HEK293 (cell line): ENCODE results near the gene FUT8.

Experiments used
- CTCF ChIA-PET: fragments of 350-600 bp; formaldehyde crosslinking; extraction: SDS; loops from one replicate; lab custom pipeline; 2021; ENCODE audit warnings: antibody characterized with exemption; lab: Yijun Ruan, JAX
- POLR2A ChIA-PET: fragments of 300-600 bp; formaldehyde crosslinking; extraction: SDS; loops from one replicate; lab custom pipeline; 2020; ENCODE audit warnings: antibody characterized with exemption, inconsistent platforms; lab: Yijun Ruan, JAX
- H3K27ac ChIP-seq: fragments of 200-500 bp; sonication (Bioruptor generic); 2 replicates; pipeline ENCODE4 v1.5.1; 2014; ENCODE audit warnings: low read depth, low read length, control low read depth, inconsistent platforms; ENCODE audit errors: extremely low read depth
- H3K36me3 ChIP-seq, 2 experiments: fragments of 200-500 bp in 1 of 2; sonication (Bioruptor generic) in 1 of 2; 1 replicate in 1 of 2; 2 replicates in 1 of 2; pipeline ENCODE4 v1.5.1; 2014 to 2017; ENCODE audit warnings: inconsistent platforms in 2 of 2, low read length in 2 of 2; ENCODE audit not compliant: control insufficient read depth in 2 of 2, insufficient read depth in 1 of 2
- H3K4me1 ChIP-seq: fragments of 200-500 bp; sonication (Bioruptor generic); 2 replicates; pipeline ENCODE4 v1.5.1; 2014; ENCODE audit warnings: mild to moderate bottlenecking, low read length, inconsistent platforms; ENCODE audit not compliant: control insufficient read depth, insufficient read depth
- H3K4me3 ChIP-seq: 2 replicates; pipeline ENCODE4 v1.5.1; 2011; ENCODE audit warnings: low read depth, mild to moderate bottlenecking, control low read depth, low read length, moderate library complexity
- H3K9me3 ChIP-seq: fragments of 200-500 bp; sonication (Bioruptor generic); 2 replicates; pipeline ENCODE4 v1.5.1; 2014; ENCODE audit warnings: low read depth, low read length, inconsistent platforms; ENCODE audit not compliant: control insufficient read depth, insufficient read depth
- ATF2 ChIP-seq: fragments of 450-650 bp; formaldehyde crosslinking; IDR thresholded peaks from 2 replicates; pipeline ENCODE4 v1.5.1; 2016; ENCODE audit warnings: missing biosample characterization, missing genetic modification characterization, low read depth
- HIC1 ChIP-seq: fragments of 450-650 bp; formaldehyde crosslinking; IDR thresholded peaks from 2 replicates; pipeline ENCODE4 v1.5.1; 2016; ENCODE audit warnings: missing biosample characterization, missing genetic modification characterization
- IKZF3 ChIP-seq: fragments of 450-650 bp; IDR thresholded peaks from 2 replicates; pipeline ENCODE4 v1.5.0; 2018; ENCODE audit warnings: missing biosample characterization, mild to moderate bottlenecking, missing genetic modification characterization, moderate library complexity
- SALL2 ChIP-seq: fragments of 450-650 bp; formaldehyde crosslinking; IDR thresholded peaks from 2 replicates; pipeline ENCODE4 v1.5.0; 2017; ENCODE audit warnings: missing biosample characterization, mild to moderate bottlenecking, missing genetic modification characterization, borderline replicate concordance
- SCRT1 ChIP-seq: fragments of 450-650 bp; formaldehyde crosslinking; IDR thresholded peaks from 2 replicates; pipeline ENCODE4 v1.5.1; 2016; ENCODE audit warnings: missing biosample characterization, missing genetic modification characterization, borderline replicate concordance
- TCF7L2 ChIP-seq: IDR thresholded peaks from 2 replicates; pipeline ENCODE4 v1.6.1; 2011; ENCODE audit warnings: low read depth, mild to moderate bottlenecking, inconsistent platforms, low read length, moderate library complexity, borderline replicate concordance
- TRIM28 ChIP-seq: IDR thresholded peaks from 2 replicates; pipeline ENCODE4 v1.6.1; 2011; ENCODE audit warnings: low read length, control low read depth, borderline replicate concordance
- ZBTB10 ChIP-seq: fragments of 450-650 bp; formaldehyde crosslinking; IDR thresholded peaks from 2 replicates; pipeline ENCODE4 v1.5.1; 2016; ENCODE audit warnings: missing biosample characterization, missing genetic modification characterization
- ZBTB17 ChIP-seq: fragments of 450-650 bp; formaldehyde crosslinking; IDR thresholded peaks from 2 replicates; pipeline ENCODE4 v1.5.1; 2016; ENCODE audit warnings: missing biosample characterization, missing genetic modification characterization
- ZBTB7A ChIP-seq: fragments of 450-650 bp; formaldehyde crosslinking; IDR thresholded peaks from 2 replicates; pipeline ENCODE4 v1.5.1; 2016; ENCODE audit warnings: low read depth, missing biosample characterization, missing genetic modification characterization
- ZFP3 ChIP-seq: fragments of 450-650 bp; formaldehyde crosslinking; IDR thresholded peaks from 2 replicates; pipeline ENCODE4 v1.5.1; 2016; ENCODE audit warnings: low read depth, missing biosample characterization, missing genetic modification characterization
- ZNF174 ChIP-seq: fragments of 450-650 bp; formaldehyde crosslinking; IDR thresholded peaks from 2 replicates; pipeline ENCODE4 v1.5.0; 2017; ENCODE audit warnings: missing biosample characterization, mild to moderate bottlenecking, missing genetic modification characterization
- ZNF211 ChIP-seq: fragments of 450-650 bp; formaldehyde crosslinking; IDR thresholded peaks from 2 replicates; pipeline ENCODE4 v1.5.1; 2016; ENCODE audit warnings: low read depth, missing biosample characterization, missing genetic modification characterization
- ZNF223 ChIP-seq: fragments of 450-650 bp; formaldehyde crosslinking; IDR thresholded peaks from 2 replicates; pipeline ENCODE4 v1.5.1; 2016; ENCODE audit warnings: missing biosample characterization, missing genetic modification characterization
- ZNF266 ChIP-seq: fragments of 450-650 bp; formaldehyde crosslinking; IDR thresholded peaks from 2 replicates; pipeline ENCODE4 v1.5.1; 2016; ENCODE audit warnings: missing biosample characterization, missing genetic modification characterization, low read depth
- ZNF394 ChIP-seq: fragments of 450-650 bp; formaldehyde crosslinking; IDR thresholded peaks from 2 replicates; pipeline ENCODE4 v1.5.1; 2016; ENCODE audit warnings: missing biosample characterization, missing genetic modification characterization, mild to moderate bottlenecking, moderate library complexity, borderline replicate concordance
- ZNF639 ChIP-seq: fragments of 450-650 bp; formaldehyde crosslinking; IDR thresholded peaks from 2 replicates; pipeline ENCODE4 v1.5.1; 2016; ENCODE audit warnings: missing biosample characterization, missing genetic modification characterization
- ZNF658 ChIP-seq: fragments of 450-650 bp; formaldehyde crosslinking; IDR thresholded peaks from 2 replicates; pipeline ENCODE4; 2016; ENCODE audit warnings: missing biosample characterization, missing genetic modification characterization
- ZNF677 ChIP-seq: fragments of 450-650 bp; IDR thresholded peaks from 2 replicates; pipeline ENCODE4 v1.5.0; 2018; ENCODE audit warnings: missing biosample characterization, mild to moderate bottlenecking, missing genetic modification characterization, moderate library complexity

The FUT8 gene

GRCh38 chr14:65366802-65367565 is 45.5 kb upstream of the FUT8 start:
- TF ChIP-seq ZNF174, result no peak
- TF ChIP-seq ZFP3 (tag by site-specific recombination), result no peak
- Histone ChIP-seq H3K4me1 (no peaks in the 10 kb centered on the region), H3K9me3 (no peaks in the 10 kb centered on the region), H3K27ac (no peak overlapping the region), H3K4me3 (no peak overlapping the region), H3K36me3 (no peaks in the 10 kb centered on the region)
- POLR2A ChIA-PET, result no interaction called here
- CTCF ChIA-PET, result interaction anchor here (0.5 to 0.7 kb wide), 2 partner anchors 45 to 244 kb away, joined by 3 read pairs; no protein-coding TSS in a partner anchor

- Histone ChIP-seq H3K4me1 (no peaks in the 10 kb centered on the region), H3K36me3 (no peaks in the 10 kb centered on the region), H3K4me3 (no peak overlapping the region), H3K27ac (no peak overlapping the region), H3K9me3 (no peaks in the 10 kb centered on the region)
- ChIA-PET CTCF (no interaction called here), POLR2A (no interaction called here)
- TF ChIP-seq IKZF3 (tag by site-specific recombination), result no peak
- TF ChIP-seq ZNF677 (tag by site-specific recombination), result no peak
- no peak for TF ChIP-seq ZNF223
- TF ChIP-seq ZBTB10, result no peak
- TF ChIP-seq TRIM28, result no peak
- TF ChIP-seq SCRT1 (tag by site-specific recombination), result no peak
- no peak for TF ChIP-seq TCF7L2
Observed at GRCh38 chr14:65369560-65369959, 43.0 kb upstream of the FUT8 start.

DNA sequence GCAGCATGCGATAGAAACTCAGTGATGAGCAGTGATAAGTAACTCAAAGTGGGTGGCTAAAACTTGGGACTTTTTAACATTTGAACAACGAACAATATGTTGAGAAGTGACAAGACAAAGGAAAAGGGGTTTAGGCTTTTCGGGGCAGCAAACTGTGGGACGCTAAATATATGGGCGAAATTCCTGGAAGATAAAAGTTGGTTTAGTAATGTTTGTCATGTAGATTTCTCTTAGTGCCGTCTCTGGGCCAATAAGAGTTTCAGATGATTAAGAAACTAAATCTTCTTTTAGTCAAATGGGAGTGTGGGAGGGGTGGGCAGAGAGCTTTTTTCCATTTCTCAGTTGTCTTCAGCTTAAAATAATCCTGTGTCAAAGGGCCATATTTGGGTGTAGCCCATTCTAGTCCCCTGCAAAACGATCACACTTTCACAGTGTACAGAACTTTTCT is 41.7 kb upstream of the FUT8 start:
- POLR2A ChIA-PET, result no interaction called here
- H3K36me3 ChIP-seq, result no peaks in the 10 kb centered on the region
- H3K4me1 ChIP-seq, result no peaks in the 10 kb centered on the region
- no peak overlapping the region for H3K4me3 ChIP-seq
- no peak overlapping the region for H3K27ac ChIP-seq
- CTCF ChIA-PET, result no interaction called here
- H3K9me3 ChIP-seq, result no peaks in the 10 kb centered on the region
- TF ChIP-seq ZNF211 (tag by site-specific recombination) (no peak), ATF2 (tag by site-specific recombination) (no peak), ZNF266 (tag by site-specific recombination) (no peak), ZNF639 (tag by site-specific recombination) (no peak), ZNF658 (tag by site-specific recombination) (no peak), HIC1 (tag by site-specific recombination) (no peak), ZNF394 (no peak), ZBTB7A (tag by site-specific recombination) (no peak), ZBTB17 (tag by site-specific recombination) (no peak), SALL2 (tag by site-specific recombination) (no peak)
